MCF 10A (cell line): ENCODE measurements around the gene VAV3. TPM values are rescaled to one million over a fixed set of nuclear protein-coding genes. Genes with fewer than 3 reads are reported as not detected.
A peak's percentile ranks its signal among the peaks of the same experiment; 100 is the strongest.

Source experiments
- BruUV-seq: library from RNA; stranded (reverse); fragments of 400-500 nt; replicated peaks from 2 replicates; lab custom pipeline; 2021; lab: Mats Ljungman, UMichigan
- CTCF ChIA-PET: fragments of 300-600 bp; sonication (Branson Sonifier 250); formaldehyde crosslinking; extraction: SDS; loops from one replicate; lab custom pipeline; 2021; ENCODE audit warnings: antibody characterized with exemption, inconsistent platforms; lab: Yijun Ruan, JAX
- POLR2A ChIA-PET: fragments of 300-600, 350-650 bp; sonication (Branson Sonifier 250); formaldehyde crosslinking; extraction: SDS; loops from one replicate; lab custom pipeline; 2020; ENCODE audit warnings: antibody characterized with exemption, inconsistent platforms; lab: Yijun Ruan, JAX
- DNase-seq: peaks from one replicate; pipeline ENCODE4 v3.0.0-alpha.2; 2018; ENCODE audit not compliant: unreplicated experiment
- H3K27ac Mint-ChIP-seq: one replicate; pipeline ENCODE4 v1.8.0; 2022; ENCODE audit warnings: mild to moderate bottlenecking, low read depth, mixed read lengths; ENCODE audit not compliant: unreplicated experiment
- H3K27me3 Mint-ChIP-seq: one replicate; pipeline ENCODE4 v1.8.0; 2022; ENCODE audit warnings: mixed read lengths; ENCODE audit not compliant: insufficient read depth, unreplicated experiment
- H3K36me3 Mint-ChIP-seq: one replicate; pipeline ENCODE4 v1.8.0; 2022; ENCODE audit warnings: mild to moderate bottlenecking, moderate library complexity, mixed read lengths; ENCODE audit not compliant: insufficient read depth, unreplicated experiment
- H3K4me1 Mint-ChIP-seq: one replicate; pipeline ENCODE4 v1.8.0; 2022; ENCODE audit warnings: mixed read lengths; ENCODE audit not compliant: insufficient read depth, unreplicated experiment
- H3K4me3 Mint-ChIP-seq: one replicate; pipeline ENCODE4 v1.8.0; 2022; ENCODE audit warnings: mild to moderate bottlenecking, moderate library complexity, mixed read lengths; ENCODE audit not compliant: unreplicated experiment
- H3K9me3 Mint-ChIP-seq: one replicate; pipeline ENCODE4 v1.8.0; 2022; ENCODE audit warnings: mixed read lengths; ENCODE audit not compliant: unreplicated experiment
- CTCF ChIP-seq: fragments of 200-600 bp; IDR thresholded peaks from one replicate; pipeline ENCODE4 v1.8.0; 2022; ENCODE audit warnings: antibody characterized with exemption, mild to moderate bottlenecking; ENCODE audit not compliant: unreplicated experiment
- intact Hi-C: fragments of 100-400 bp; cut with micrococcal nuclease; formaldehyde crosslinking; loops from 2 replicates; pipeline ENCODE4 v1.14.1; 2022
- total RNA-seq: library from RNA; stranded (reverse); gene quantifications from 2 replicates; pipeline ENCODE4 v1.2.3, GENCODE V29; 2022

Gene VAV3
- total RNA-seq, 1 experiment from 2014 or later = 2.0 TPM

GRCh38 chr1:107877745-107878144, 87.2 kb downstream of the VAV3 start:
- POLR2A ChIA-PET = interaction anchor here (0.6 to 2.2 kb wide), 5 partner anchors 21 to 323 kb away, joined by 3 to 11 read pairs (median 5); partner anchors contain the start of gene SLC25A24
- H3K4me3 Mint-ChIP-seq = no peak overlapping the region
- no TSS peak for BruUV-seq
- H3K27me3 Mint-ChIP-seq = no peaks in the 10 kb centered on the region
- TF ChIP-seq CTCF = no peak
- intact Hi-C loops = loop anchor here (10.0 kb wide), 2 partner anchors 93 to 327 kb away; partner anchors contain the start of gene SLC25A24
- no peaks in the 10 kb centered on the region for H3K36me3 Mint-ChIP-seq
- CTCF ChIA-PET = interaction anchor here (1.0 to 1.8 kb wide), 4 partner anchors 11 to 96 kb away, joined by 3 to 4 read pairs (median 3); no protein-coding TSS in a partner anchor
- H3K9me3 Mint-ChIP-seq = peaks cover 5% of the 10 kb centered on the region
- H3K4me1 Mint-ChIP-seq = peaks cover 33% of the 10 kb centered on the region
- H3K27ac Mint-ChIP-seq = no peak overlapping the region
- no peak for DNase-seq

GRCh38 chr1:107877092-107877491, 87.9 kb downstream of the VAV3 start:
- CTCF ChIA-PET = interaction anchor here (1.0 to 1.8 kb wide), 4 partner anchors 11 to 95 kb away, joined by 3 to 4 read pairs (median 3); no protein-coding TSS in a partner anchor
- Mint-ChIP-seq H3K36me3 (no peaks in the 10 kb centered on the region), H3K27me3 (no peaks in the 10 kb centered on the region), H3K27ac (no peak overlapping the region), H3K4me1 (peaks cover 33% of the 10 kb centered on the region), H3K4me3 (no peak overlapping the region), H3K9me3 (peaks cover 5% of the 10 kb centered on the region)
- peak; percentile 82 for DNase-seq
- BruUV-seq = no TSS peak
- POLR2A ChIA-PET = interaction anchor here (0.6 to 2.2 kb wide), 5 partner anchors 13 to 323 kb away, joined by 3 to 11 read pairs (median 5); partner anchors contain the start of gene SLC25A24
- intact Hi-C loops = loop anchor here (10.0 kb wide), 2 partner anchors 92 to 328 kb away; partner anchors contain the start of gene SLC25A24
- TF ChIP-seq CTCF = no peak

GRCh38 chr1:107875689-107876088, 89.3 kb downstream of the VAV3 start:
- ChIA-PET POLR2A (no interaction called here), CTCF (interaction anchor here (1.0 kb wide), 1 partner anchor 166 kb away, joined by 3 read pairs; no protein-coding TSS in a partner anchor)
- peak; percentile 57 for DNase-seq

More at GRCh38 chr1:107875689-107876088, 89.3 kb downstream of the VAV3 start:
- Mint-ChIP-seq H3K4me3 (no peak overlapping the region), H3K4me1 (peaks cover 34% of the 10 kb centered on the region), H3K36me3 (no peaks in the 10 kb centered on the region), H3K9me3 (peaks cover 7% of the 10 kb centered on the region), H3K27me3 (no peaks in the 10 kb centered on the region), H3K27ac (no peak overlapping the region)
- no TSS peak for BruUV-seq
- no peak for TF ChIP-seq CTCF
- intact Hi-C loops = loop anchor here (10.0 kb wide), 2 partner anchors 91 to 329 kb away; partner anchors contain the start of gene SLC25A24
